Measurements from ENCODE around the gene MSH2.

Gene MSH2

DNA sequence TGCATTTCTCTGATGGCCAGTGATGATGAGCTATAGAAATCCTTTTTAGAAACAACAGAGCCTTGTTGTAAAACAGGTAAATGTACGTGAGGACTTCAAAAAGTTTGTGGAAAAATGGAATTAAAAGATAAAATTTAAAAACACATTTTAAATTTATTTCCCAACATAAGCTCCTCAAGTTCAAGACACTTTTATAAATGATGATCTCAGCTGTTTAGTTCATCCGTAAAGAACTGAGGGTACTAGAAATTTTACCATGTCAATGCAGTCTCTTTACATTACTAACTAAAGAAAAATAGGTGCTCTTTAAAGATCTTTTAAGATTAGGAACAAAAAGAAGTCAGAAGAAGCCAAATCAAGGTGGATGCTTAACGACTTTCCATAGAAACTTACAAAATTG, 52.5 kb downstream of the MSH2 start:
- TF ChIP-seq, protein P1, sequence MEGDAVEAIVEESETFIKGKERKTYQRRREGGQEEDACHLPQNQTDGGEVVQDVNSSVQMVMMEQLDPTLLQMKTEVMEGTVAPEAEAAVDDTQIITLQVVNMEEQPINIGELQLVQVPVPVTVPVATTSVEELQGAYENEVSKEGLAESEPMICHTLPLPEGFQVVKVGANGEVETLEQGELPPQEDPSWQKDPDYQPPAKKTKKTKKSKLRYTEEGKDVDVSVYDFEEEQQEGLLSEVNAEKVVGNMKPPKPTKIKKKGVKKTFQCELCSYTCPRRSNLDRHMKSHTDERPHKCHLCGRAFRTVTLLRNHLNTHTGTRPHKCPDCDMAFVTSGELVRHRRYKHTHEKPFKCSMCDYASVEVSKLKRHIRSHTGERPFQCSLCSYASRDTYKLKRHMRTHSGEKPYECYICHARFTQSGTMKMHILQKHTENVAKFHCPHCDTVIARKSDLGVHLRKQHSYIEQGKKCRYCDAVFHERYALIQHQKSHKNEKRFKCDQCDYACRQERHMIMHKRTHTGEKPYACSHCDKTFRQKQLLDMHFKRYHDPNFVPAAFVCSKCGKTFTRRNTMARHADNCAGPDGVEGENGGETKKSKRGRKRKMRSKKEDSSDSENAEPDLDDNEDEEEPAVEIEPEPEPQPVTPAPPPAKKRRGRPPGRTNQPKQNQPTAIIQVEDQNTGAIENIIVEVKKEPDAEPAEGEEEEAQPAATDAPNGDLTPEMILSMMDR (IDR thresholded peaks at IDR 0.05; ENCODE audit: insufficient read depth, low read length, poor library complexity, severe bottlenecking) = no peak
- no peak for DNase-seq (ENCODE audit: extremely low read depth, insufficient read length)
- Histone ChIP-seq H3K36me3 (ENCODE audit: control insufficient read depth, insufficient read depth, low read length) (peaks cover 3% of the 10 kb centered on the region), H3K4me3 (replicated peaks; ENCODE audit: low read depth, low read length) (no peak overlapping the region), H3K27me3 (replicated peaks; ENCODE audit: control insufficient read depth, insufficient read depth, low read length) (no peaks in the 10 kb centered on the region)

DNA sequence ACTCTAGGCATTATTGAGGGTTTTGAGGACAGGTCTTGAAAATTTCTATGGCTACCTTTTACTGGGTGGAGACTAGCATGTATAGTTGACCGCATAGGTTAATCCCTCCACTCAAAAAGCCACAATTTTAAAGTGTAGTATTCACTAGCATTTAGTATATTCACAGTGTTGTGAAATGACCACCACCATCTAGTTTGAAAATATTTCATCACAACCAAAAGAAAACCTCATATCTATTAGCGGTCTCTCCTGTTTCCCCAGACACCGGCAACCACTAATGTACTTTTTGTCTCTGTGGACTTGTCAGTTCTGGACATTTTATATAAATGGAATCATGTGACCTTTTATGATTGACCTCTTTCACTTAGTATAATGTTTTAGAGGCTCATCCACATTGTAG, 53.9 kb downstream of the MSH2 start:
- no peak overlapping the region for H3K4me3 ChIP-seq (replicated peaks; ENCODE audit: low read depth, low read length)
- no peak for DNase-seq (ENCODE audit: extremely low read depth, insufficient read length)
- TF ChIP-seq, protein P1 (IDR thresholded peaks at IDR 0.05; ENCODE audit: insufficient read depth, low read length, poor library complexity, severe bottlenecking) = no peak
- no peaks in the 10 kb centered on the region for H3K27me3 ChIP-seq (replicated peaks; ENCODE audit: control insufficient read depth, insufficient read depth, low read length)
- peaks cover 3% of the 10 kb centered on the region for H3K36me3 ChIP-seq (ENCODE audit: control insufficient read depth, insufficient read depth, low read length)

DNA sequence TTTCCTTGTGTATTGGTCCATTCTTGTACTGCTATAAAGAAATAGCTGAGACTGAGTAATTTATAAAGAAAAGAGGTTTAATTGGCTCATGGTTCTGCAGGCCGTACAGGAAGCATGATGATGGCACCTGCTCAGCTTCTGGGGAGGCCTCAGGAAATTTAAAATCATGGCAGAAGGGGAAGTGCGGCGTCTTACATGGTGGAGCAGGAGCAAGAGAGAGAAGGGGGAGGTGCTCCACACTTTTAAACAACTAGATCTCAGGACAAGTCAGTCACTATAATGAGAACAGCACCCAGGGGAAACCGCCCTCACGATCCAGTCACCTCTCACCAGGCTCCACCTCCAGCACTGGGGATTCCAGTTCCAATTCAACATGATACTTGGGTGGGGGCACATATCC, 54.3 kb downstream of the MSH2 start:
- no peak for DNase-seq (ENCODE audit: extremely low read depth, insufficient read length)
- TF ChIP-seq, protein P1 (IDR thresholded peaks at IDR 0.05; ENCODE audit: insufficient read depth, low read length, poor library complexity, severe bottlenecking) = no peak
- Histone ChIP-seq H3K36me3 (ENCODE audit: control insufficient read depth, insufficient read depth, low read length) (peaks cover 3% of the 10 kb centered on the region), H3K4me3 (replicated peaks; ENCODE audit: low read depth, low read length) (no peak overlapping the region), H3K27me3 (replicated peaks; ENCODE audit: control insufficient read depth, insufficient read depth, low read length) (no peaks in the 10 kb centered on the region)

DNA sequence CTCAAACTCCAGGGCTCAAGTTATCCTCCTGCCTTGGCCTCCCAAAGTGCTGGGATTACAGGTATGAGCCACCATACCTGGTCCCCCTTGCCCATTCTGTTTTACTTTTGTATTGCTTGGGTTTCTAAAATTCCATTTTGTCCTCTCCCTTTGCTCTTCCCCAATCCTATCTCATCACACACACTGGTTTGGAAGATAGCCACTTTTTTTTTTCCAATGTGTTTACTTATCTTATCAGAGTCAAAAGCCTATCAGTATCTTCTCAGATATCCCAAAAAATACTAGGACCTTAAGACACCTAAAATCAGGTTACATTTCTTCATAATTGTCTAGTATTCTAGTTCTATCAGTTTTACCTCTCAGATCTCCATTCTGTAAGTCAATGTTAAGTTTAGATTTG, 56.1 kb downstream of the MSH2 start:
- TF ChIP-seq, protein P1 (IDR thresholded peaks at IDR 0.05; ENCODE audit: insufficient read depth, low read length, poor library complexity, severe bottlenecking) = no peak
- Histone ChIP-seq H3K36me3 (ENCODE audit: control insufficient read depth, insufficient read depth, low read length) (peaks cover 3% of the 10 kb centered on the region), H3K4me3 (replicated peaks; ENCODE audit: low read depth, low read length) (no peak overlapping the region), H3K27me3 (replicated peaks; ENCODE audit: control insufficient read depth, insufficient read depth, low read length) (no peaks in the 10 kb centered on the region)
- DNase-seq (ENCODE audit: extremely low read depth, insufficient read length) = no peak

DNA sequence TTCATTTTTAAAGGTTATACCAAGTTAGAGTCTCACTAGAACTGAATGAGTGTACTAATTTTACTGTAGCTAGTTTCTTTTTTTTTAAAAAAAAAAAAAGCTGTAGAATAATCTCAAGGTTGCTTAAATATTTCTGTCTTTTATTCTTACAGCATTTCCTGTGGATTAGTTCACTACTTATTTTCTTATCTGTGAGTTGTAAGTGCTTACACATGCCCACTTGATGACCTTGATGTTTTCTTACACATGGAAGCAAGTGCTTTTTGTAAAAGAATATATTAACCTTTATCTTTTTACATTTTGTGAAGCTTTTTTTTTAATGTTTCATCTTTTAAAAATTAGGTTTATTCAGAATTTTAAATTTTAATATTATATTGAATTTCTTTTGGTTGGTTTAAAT, 57.8 kb downstream of the MSH2 start:
- DNase-seq (ENCODE audit: extremely low read depth, insufficient read length) = no peak
- Histone ChIP-seq H3K4me3 (replicated peaks; ENCODE audit: low read depth, low read length) (no peak overlapping the region), H3K36me3 (ENCODE audit: control insufficient read depth, insufficient read depth, low read length) (peaks cover 2% of the 10 kb centered on the region), H3K27me3 (replicated peaks; ENCODE audit: control insufficient read depth, insufficient read depth, low read length) (no peaks in the 10 kb centered on the region)
- TF ChIP-seq, protein P1 (IDR thresholded peaks at IDR 0.05; ENCODE audit: insufficient read depth, low read length, poor library complexity, severe bottlenecking) = no peak

DNA sequence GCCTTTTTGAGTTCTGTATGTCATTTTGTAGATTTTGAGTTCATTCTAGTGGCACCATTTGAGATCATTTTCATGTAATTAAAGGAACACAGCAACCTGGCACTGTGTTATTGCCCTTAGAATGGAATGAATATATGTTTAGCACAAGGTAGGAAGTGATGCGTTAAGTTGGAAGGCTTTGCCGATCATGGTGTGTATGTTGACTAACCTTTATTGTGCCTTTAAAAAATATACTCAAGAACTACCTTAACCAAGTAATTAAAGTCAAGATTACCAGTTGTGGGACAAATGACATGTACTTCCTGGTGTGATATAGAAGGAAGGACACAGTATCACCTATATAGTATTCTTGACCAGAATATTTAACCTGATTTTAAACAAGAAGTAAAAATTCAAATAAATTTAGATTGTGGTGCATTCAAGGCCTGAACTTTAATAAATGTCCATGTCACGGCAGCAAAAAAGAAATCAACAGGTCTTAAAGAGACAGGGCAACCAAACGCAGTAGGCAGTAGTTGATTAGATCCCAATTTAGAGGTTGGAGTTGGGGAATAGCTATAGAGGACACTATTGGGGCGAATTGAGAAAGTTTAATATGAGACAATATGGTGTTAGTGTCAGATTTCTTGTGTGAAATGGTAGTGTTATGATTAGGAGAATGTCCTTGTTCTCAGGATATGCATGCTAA, 68.6 kb downstream of the MSH2 start:
- no peaks in the 10 kb centered on the region; the same call in 1 of the 2 replicates for H3K36me3 ChIP-seq (ENCODE audit: control insufficient read depth, insufficient read depth, low read length)
- H3K4me3 ChIP-seq (replicated peaks; ENCODE audit: low read depth, low read length) = no peak overlapping the region
- TF ChIP-seq, protein P1 (IDR thresholded peaks at IDR 0.05; ENCODE audit: insufficient read depth, low read length, poor library complexity, severe bottlenecking) = no peak

More for the DNA sequence above, 68.6 kb downstream of the MSH2 start:
- no peaks in the 10 kb centered on the region for H3K27me3 ChIP-seq (replicated peaks; ENCODE audit: control insufficient read depth, insufficient read depth, low read length)
- no peak for DNase-seq (ENCODE audit: extremely low read depth, insufficient read length)

Measured in GM06990 (cell line).